HEK293 (cell line): ENCODE measurements around the gene NSG1.

Source experiments
- CTCF ChIA-PET: fragments of 350-600 bp; formaldehyde crosslinking; extraction: SDS; loops from one replicate; lab custom pipeline; 2021; ENCODE audit warnings: antibody characterized with exemption; lab: Yijun Ruan, JAX
- POLR2A ChIA-PET: fragments of 300-600 bp; formaldehyde crosslinking; extraction: SDS; loops from one replicate; lab custom pipeline; 2020; ENCODE audit warnings: antibody characterized with exemption, inconsistent platforms; lab: Yijun Ruan, JAX
- H3K27ac ChIP-seq: fragments of 200-500 bp; sonication (Bioruptor generic); 2 replicates; pipeline ENCODE4 v1.5.1; 2014; ENCODE audit warnings: low read depth, low read length, control low read depth, inconsistent platforms; ENCODE audit errors: extremely low read depth
- H3K36me3 ChIP-seq, 2 experiments: fragments of 200-500 bp in 1 of 2; sonication (Bioruptor generic) in 1 of 2; 1 replicate in 1 of 2; 2 replicates in 1 of 2; pipeline ENCODE4 v1.5.1; 2014 to 2017; ENCODE audit warnings: inconsistent platforms in 2 of 2, low read length in 2 of 2; ENCODE audit not compliant: control insufficient read depth in 2 of 2, insufficient read depth in 1 of 2
- H3K4me1 ChIP-seq: fragments of 200-500 bp; sonication (Bioruptor generic); 2 replicates; pipeline ENCODE4 v1.5.1; 2014; ENCODE audit warnings: mild to moderate bottlenecking, low read length, inconsistent platforms; ENCODE audit not compliant: control insufficient read depth, insufficient read depth
- H3K4me3 ChIP-seq: 2 replicates; pipeline ENCODE4 v1.5.1; 2011; ENCODE audit warnings: low read depth, mild to moderate bottlenecking, control low read depth, low read length, moderate library complexity
- H3K9me3 ChIP-seq: fragments of 200-500 bp; sonication (Bioruptor generic); 2 replicates; pipeline ENCODE4 v1.5.1; 2014; ENCODE audit warnings: low read depth, low read length, inconsistent platforms; ENCODE audit not compliant: control insufficient read depth, insufficient read depth
- GFI1B ChIP-seq: fragments of 450-650 bp; formaldehyde crosslinking; IDR thresholded peaks from 2 replicates; pipeline ENCODE4 v1.5.1; 2016; ENCODE audit warnings: missing biosample characterization, missing genetic modification characterization
- IKZF3 ChIP-seq: fragments of 450-650 bp; IDR thresholded peaks from 2 replicates; pipeline ENCODE4 v1.5.0; 2018; ENCODE audit warnings: missing biosample characterization, mild to moderate bottlenecking, missing genetic modification characterization, moderate library complexity
- KLF10 ChIP-seq: fragments of 450-650 bp; IDR thresholded peaks from 2 replicates; pipeline ENCODE4 v1.5.1; 2018; ENCODE audit warnings: missing biosample characterization, mild to moderate bottlenecking, missing genetic modification characterization
- KLF9 ChIP-seq: fragments of 450-650 bp; formaldehyde crosslinking; IDR thresholded peaks from 2 replicates; pipeline ENCODE4 v1.5.1; 2016; ENCODE audit warnings: missing biosample characterization, missing genetic modification characterization, low read depth
- MEIS1 ChIP-seq: sonication (generic); formaldehyde crosslinking; IDR thresholded peaks from 2 replicates; pipeline ENCODE4 v1.8.1; 2022; ENCODE audit warnings: missing genetic modification reagents, mild to moderate bottlenecking, borderline replicate concordance
- ZBTB48 ChIP-seq: fragments of 450-650 bp; formaldehyde crosslinking; IDR thresholded peaks from 2 replicates; pipeline ENCODE4 v1.5.1; 2016; ENCODE audit warnings: missing biosample characterization, missing genetic modification characterization
- ZBTB49 ChIP-seq: fragments of 450-650 bp; formaldehyde crosslinking; IDR thresholded peaks from 2 replicates; pipeline ENCODE4 v1.5.1; 2016; ENCODE audit warnings: missing biosample characterization, missing genetic modification characterization, low read depth
- ZIC2 ChIP-seq: fragments of 450-650 bp; formaldehyde crosslinking; IDR thresholded peaks from 2 replicates; pipeline ENCODE4 v1.5.1; 2016; ENCODE audit warnings: missing biosample characterization, missing genetic modification characterization
- ZNF114 ChIP-seq: fragments of 450-650 bp; formaldehyde crosslinking; IDR thresholded peaks from 2 replicates; pipeline ENCODE4 v1.5.0; 2017; ENCODE audit warnings: missing biosample characterization, missing genetic modification characterization
- ZNF157 ChIP-seq: fragments of 450-650 bp; formaldehyde crosslinking; IDR thresholded peaks from 2 replicates; pipeline ENCODE4 v1.5.1; 2016; ENCODE audit warnings: missing biosample characterization, missing genetic modification characterization
- ZNF398 ChIP-seq: fragments of 450-650 bp; formaldehyde crosslinking; IDR thresholded peaks from 2 replicates; pipeline ENCODE4 v1.5.1; 2017; ENCODE audit warnings: missing biosample characterization, missing genetic modification characterization
- ZNF488 ChIP-seq: fragments of 450-650 bp; formaldehyde crosslinking; IDR thresholded peaks from 2 replicates; pipeline ENCODE4 v1.5.1; 2016; ENCODE audit warnings: missing biosample characterization, missing genetic modification characterization
- ZNF510 ChIP-seq: fragments of 450-650 bp; formaldehyde crosslinking; IDR thresholded peaks from 2 replicates; pipeline ENCODE4 v1.5.1; 2018; ENCODE audit warnings: mild to moderate bottlenecking, missing genetic modification characterization, missing biosample characterization; ENCODE audit not compliant: insufficient replicate concordance
- ZNF555 ChIP-seq: fragments of 450-650 bp; formaldehyde crosslinking; conservative IDR thresholded peaks from 2 replicates; pipeline ENCODE4 v1.5.1; 2017; ENCODE audit warnings: missing biosample characterization, mild to moderate bottlenecking, missing genetic modification characterization, inconsistent platforms
- ZNF560 ChIP-seq: fragments of 450-650 bp; formaldehyde crosslinking; IDR thresholded peaks from 2 replicates; pipeline ENCODE4 v1.5.1; 2017; ENCODE audit warnings: missing biosample characterization, missing genetic modification characterization, borderline replicate concordance
- ZNF561 ChIP-seq: fragments of 450-650 bp; IDR thresholded peaks from 2 replicates; pipeline ENCODE4 v1.5.1; 2018; ENCODE audit warnings: missing biosample characterization, missing genetic modification characterization, borderline replicate concordance
- ZNF624 ChIP-seq: fragments of 450-650 bp; formaldehyde crosslinking; IDR thresholded peaks from 2 replicates; pipeline ENCODE4 v1.5.1; 2017; ENCODE audit warnings: missing biosample characterization, missing genetic modification characterization
- ZNF639 ChIP-seq: fragments of 450-650 bp; formaldehyde crosslinking; IDR thresholded peaks from 2 replicates; pipeline ENCODE4 v1.5.1; 2016; ENCODE audit warnings: missing biosample characterization, missing genetic modification characterization
- ZNF707 ChIP-seq: fragments of 450-650 bp; formaldehyde crosslinking; IDR thresholded peaks from 2 replicates; pipeline ENCODE4 v1.5.1; 2016; ENCODE audit warnings: missing biosample characterization, missing genetic modification characterization
- ZNF747 ChIP-seq: fragments of 450-650 bp; formaldehyde crosslinking; IDR thresholded peaks from 2 replicates; pipeline ENCODE4 v1.5.1; 2016; ENCODE audit warnings: missing biosample characterization, missing genetic modification characterization
- ZSCAN16 ChIP-seq: fragments of 450-650 bp; formaldehyde crosslinking; IDR thresholded peaks from 2 replicates; pipeline ENCODE4 v1.5.1; 2016; ENCODE audit warnings: missing biosample characterization, missing genetic modification characterization
- ZSCAN5A ChIP-seq: fragments of 450-650 bp; formaldehyde crosslinking; IDR thresholded peaks from 2 replicates; pipeline ENCODE4 v1.5.1; 2016; ENCODE audit warnings: missing biosample characterization, missing genetic modification characterization

Gene NSG1

GRCh38 chr4:4358093-4358854 lies 28.6 kb upstream of the NSG1 start:
- ChIA-PET POLR2A (no interaction called here), CTCF (no interaction called here)
- H3K4me1 ChIP-seq, result no peaks in the 10 kb centered on the region
- no peak overlapping the region for H3K4me3 ChIP-seq
- no peak for TF ChIP-seq ZSCAN5A (tag by site-specific recombination)
- peak; percentile 62 for TF ChIP-seq ZIC2 (tag by site-specific recombination)
- H3K9me3 ChIP-seq, result no peaks in the 10 kb centered on the region
- no peak overlapping the region for H3K27ac ChIP-seq
- H3K36me3 ChIP-seq, result no peaks in the 10 kb centered on the region

- POLR2A ChIA-PET, result no interaction called here
- H3K9me3 ChIP-seq, result no peaks in the 10 kb centered on the region
- CTCF ChIA-PET, result no interaction called here
Measured at GRCh38 chr4:4361883-4362282, 25.0 kb upstream of the NSG1 start.

More at GRCh38 chr4:4361883-4362282, 25.0 kb upstream of the NSG1 start:
- no peaks in the 10 kb centered on the region for H3K36me3 ChIP-seq
- H3K4me1 ChIP-seq, result no peaks in the 10 kb centered on the region
- H3K4me3 ChIP-seq, result no peak overlapping the region
- TF ChIP-seq KLF9 (tag by site-specific recombination) (no peak), ZNF624 (no peak), ZNF561 (tag by site-specific recombination) (no peak), ZNF747 (tag by site-specific recombination) (no peak), IKZF3 (tag by site-specific recombination) (no peak), GFI1B (tag by site-specific recombination) (no peak), ZSCAN16 (no peak), ZBTB48 (tag by site-specific recombination) (no peak), ZNF639 (tag by site-specific recombination) (no peak), ZNF488 (tag by site-specific recombination) (no peak), ZNF707 (no peak), ZNF510 (tag by site-specific recombination) (no peak), ZNF398 (no peak), KLF10 (tag by site-specific recombination) (no peak), ZNF157 (tag by site-specific recombination) (no peak), ZNF560 (tag by site-specific recombination) (no peak), MEIS1 (CRISPR knock-in tag) (no peak), ZNF555 (tag by site-specific recombination) (no peak), ZBTB49 (tag by site-specific recombination) (no peak), ZNF114 (tag by site-specific recombination) (no peak)
- H3K27ac ChIP-seq, result no peak overlapping the region
